Lung (tissue), 16 donors: Measurements from ENCODE around the gene OCEL1. TPM values are rescaled to one million over a fixed set of nuclear protein-coding genes. Genes with fewer than 3 reads are reported as not detected.

ENCODE experiments used
- ATAC-seq: fragments of 200-7000 bp; cut with Tn5 transposase; one replicate; pipeline ENCODE4 v1.9.1; 2020; ENCODE audit warnings: moderate number of reproducible peaks; ENCODE audit not compliant: insufficient read depth, low FRiP score
- DNase-seq, 3 donors: peaks; one replicate each; pipeline ENCODE4 v3.0.0-alpha.2; 2013 to 2017
- H3K27ac ChIP-seq, 2 donors: one replicate each; pipeline ENCODE4 v1.5.1; 2013; ENCODE audit warnings: mild to moderate bottlenecking in 2 of 2, moderate library complexity in 2 of 2, control low read depth in 1 of 2, inconsistent platforms in 1 of 2, low read depth in 1 of 2, low read length in 1 of 2
- H3K27me3 ChIP-seq, 3 donors: one replicate each; pipeline ENCODE4 v1.5.1; 2013; ENCODE audit warnings: low read length in 2 of 3; ENCODE audit not compliant: control insufficient read depth in 3 of 3, insufficient read depth in 3 of 3
- H3K36me3 ChIP-seq, 4 donors: one replicate each; pipeline ENCODE4 v1.5.1; 2013; ENCODE audit warnings: low read length in 4 of 4, mild to moderate bottlenecking in 1 of 4, moderate library complexity in 1 of 4; ENCODE audit not compliant: control insufficient read depth in 4 of 4, insufficient read depth in 4 of 4
- H3K4me1 ChIP-seq, 5 donors: one replicate each; pipeline ENCODE4 v1.5.1; 2013; ENCODE audit warnings: low read length in 5 of 5, mild to moderate bottlenecking in 2 of 5, moderate library complexity in 1 of 5; ENCODE audit not compliant: control insufficient read depth in 5 of 5, insufficient read depth in 5 of 5
- H3K4me3 ChIP-seq: one replicate; pipeline ENCODE4 v1.5.1; 2013; ENCODE audit warnings: mild to moderate bottlenecking, control low read depth, moderate library complexity
- H3K9ac ChIP-seq, 2 donors: one replicate each; pipeline ENCODE4 v1.5.1; 2013; ENCODE audit warnings: low read length in 2 of 2, control low read depth in 1 of 2; ENCODE audit not compliant: insufficient read depth in 1 of 2
- H3K9me3 ChIP-seq, 4 donors: one replicate each; pipeline ENCODE4 v1.5.1; 2013; ENCODE audit warnings: low read length in 3 of 4, mild to moderate bottlenecking in 1 of 4, moderate library complexity in 1 of 4; ENCODE audit not compliant: control insufficient read depth in 4 of 4, insufficient read depth in 3 of 4
- WGBS, 2 donors: extraction: QIAGEN DNeasy Blood & Tissue Kit; methylation state at CpG; one replicate each; pipeline ENCODE4 v1.1.7; 2013; 5-methylcytosine and 5-hydroxymethylcytosine counted together
- long read RNA-seq, 5 donors: transcript quantifications; one replicate each; lab custom pipeline, GENCODE V29; 2026
- polyA plus RNA-seq, 2 donors: library from polyadenylated mRNA; stranded (reverse); fragments of 200-250 nt; gene quantifications; one replicate each; pipeline ENCODE4 v1.2.1, GENCODE V29; 2013
- total RNA-seq, 2 donors: library from RNA; depleted of rRNA in 1 of 2; stranded (reverse); fragments of >200 nt in 1 of 2; gene quantifications; one replicate each; pipeline ENCODE4 v1.2.1, GENCODE V29; 2014 to 2021
- TF ChIP-seq, protein P1 (sequence below): IDR thresholded peaks from 2 replicates; pipeline ENCODE4 v1.5.1; 2012; ENCODE audit warnings: mild to moderate bottlenecking; ENCODE audit errors: control extremely low read depth, extremely low read depth
- donor health status: control.
- donor health status: control.
- donor health status: Bipolar disorder and iron deficiency.
- donor health status: healthy.
- donor health status: DM: yes; HTN: yes; CAD: no.

OCEL1 gene, protein sequence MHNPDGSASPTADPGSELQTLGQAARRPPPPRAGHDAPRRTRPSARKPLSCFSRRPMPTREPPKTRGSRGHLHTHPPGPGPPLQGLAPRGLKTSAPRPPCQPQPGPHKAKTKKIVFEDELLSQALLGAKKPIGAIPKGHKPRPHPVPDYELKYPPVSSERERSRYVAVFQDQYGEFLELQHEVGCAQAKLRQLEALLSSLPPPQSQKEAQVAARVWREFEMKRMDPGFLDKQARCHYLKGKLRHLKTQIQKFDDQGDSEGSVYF
- total RNA-seq (10 to 100 TPM in 1 of 2 donors, 1 to 10 TPM in 1; 9.1 to 39.5 TPM), polyA plus RNA-seq (10 to 100 TPM; 19.4 to 31.1 TPM)
- long read RNA-seq, donor 1, partial matches to known transcripts: 0 of 2 reads
- long read RNA-seq, donor 1, other reads (novel, unspliced or antisense): 0 of 2 reads
- long read RNA-seq, donor 2, partial matches to known transcripts: 0 of 1 reads
- long read RNA-seq, donor 2, other reads (novel, unspliced or antisense): 0 of 1 reads
- long read RNA-seq, donor 3, partial matches to known transcripts: 0 of 28 reads
- long read RNA-seq, donor 3, other reads (novel, unspliced or antisense): 26 of 28 reads
- long read RNA-seq, donor 4: 0 reads
- long read RNA-seq, donor 5, partial matches to known transcripts: 0 of 3 reads
- long read RNA-seq, donor 5, other reads (novel, unspliced or antisense): 0 of 3 reads

- TF ChIP-seq, protein P1, sequence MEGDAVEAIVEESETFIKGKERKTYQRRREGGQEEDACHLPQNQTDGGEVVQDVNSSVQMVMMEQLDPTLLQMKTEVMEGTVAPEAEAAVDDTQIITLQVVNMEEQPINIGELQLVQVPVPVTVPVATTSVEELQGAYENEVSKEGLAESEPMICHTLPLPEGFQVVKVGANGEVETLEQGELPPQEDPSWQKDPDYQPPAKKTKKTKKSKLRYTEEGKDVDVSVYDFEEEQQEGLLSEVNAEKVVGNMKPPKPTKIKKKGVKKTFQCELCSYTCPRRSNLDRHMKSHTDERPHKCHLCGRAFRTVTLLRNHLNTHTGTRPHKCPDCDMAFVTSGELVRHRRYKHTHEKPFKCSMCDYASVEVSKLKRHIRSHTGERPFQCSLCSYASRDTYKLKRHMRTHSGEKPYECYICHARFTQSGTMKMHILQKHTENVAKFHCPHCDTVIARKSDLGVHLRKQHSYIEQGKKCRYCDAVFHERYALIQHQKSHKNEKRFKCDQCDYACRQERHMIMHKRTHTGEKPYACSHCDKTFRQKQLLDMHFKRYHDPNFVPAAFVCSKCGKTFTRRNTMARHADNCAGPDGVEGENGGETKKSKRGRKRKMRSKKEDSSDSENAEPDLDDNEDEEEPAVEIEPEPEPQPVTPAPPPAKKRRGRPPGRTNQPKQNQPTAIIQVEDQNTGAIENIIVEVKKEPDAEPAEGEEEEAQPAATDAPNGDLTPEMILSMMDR: peak; percentile 1
- Histone ChIP-seq H3K4me1 (peaks cover 0 to 5% (median 0%) of the 10 kb centered on the region in 5 donors), H3K36me3 (peaks cover 0 to 5% (median 2%) of the 10 kb centered on the region in 4 donors), H3K9ac (peak within 1 kb of the TSS in 1 of 2 donors; percentile 25), H3K9me3 (no peaks in the 10 kb centered on the region), H3K27ac (peak within 1 kb of the TSS; percentile 87 to 97), H3K4me3 (peak within 1 kb of the TSS; percentile 60), H3K27me3 (no peaks in the 10 kb centered on the region)
- ATAC-seq (peak; percentile 97), DNase-seq (peak; percentile 98 to 99 (median 99))
- 0 to 1% methylated on average over 78 to 90 of the region's 90 CpGs for WGBS, 2 donors
Measured at GRCh38 chr19:17226002-17226933, at the start of gene OCEL1. Gene OCEL1, plus strand, starts transcription at chr19:17226226. Its CDS starts 22 bp downstream, at chr19:17226248.

DNA sequence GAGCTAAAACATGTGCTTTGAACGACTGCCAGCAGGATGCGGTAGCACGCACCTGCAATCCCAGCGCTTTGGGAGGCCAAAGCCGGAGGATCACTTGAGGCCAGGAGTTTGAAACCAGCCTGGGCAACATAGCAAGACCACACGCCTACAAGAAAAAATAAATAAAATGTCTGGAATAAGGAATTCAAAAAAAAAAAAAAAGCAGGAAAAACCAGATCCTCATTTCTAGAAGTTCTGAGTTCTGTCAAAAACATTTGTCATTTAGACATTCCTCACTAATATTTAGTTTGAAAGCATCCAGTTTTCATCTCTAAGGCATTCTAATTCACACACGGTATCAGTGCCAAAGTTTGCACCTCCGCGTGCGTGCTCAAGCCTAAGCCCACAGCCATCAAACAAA is 47.7 kb upstream of the OCEL1 start:
- DNase-seq: no peak
- TF ChIP-seq, protein P1: no peak
- Histone ChIP-seq H3K27me3 (no peaks in the 10 kb centered on the region), H3K36me3 (peaks cover 3 to 50% (median 12%) of the 10 kb centered on the region in 4 donors), H3K4me1 (no peaks in the 10 kb centered on the region), H3K4me3 (no peak overlapping the region), H3K9me3 (no peaks in the 10 kb centered on the region), H3K9ac (no peak overlapping the region), H3K27ac (no peak overlapping the region)
- ATAC-seq: no peak
- 95 to 99% methylated on average over 10 of the region's 10 CpGs for WGBS, 2 donors

DNA sequence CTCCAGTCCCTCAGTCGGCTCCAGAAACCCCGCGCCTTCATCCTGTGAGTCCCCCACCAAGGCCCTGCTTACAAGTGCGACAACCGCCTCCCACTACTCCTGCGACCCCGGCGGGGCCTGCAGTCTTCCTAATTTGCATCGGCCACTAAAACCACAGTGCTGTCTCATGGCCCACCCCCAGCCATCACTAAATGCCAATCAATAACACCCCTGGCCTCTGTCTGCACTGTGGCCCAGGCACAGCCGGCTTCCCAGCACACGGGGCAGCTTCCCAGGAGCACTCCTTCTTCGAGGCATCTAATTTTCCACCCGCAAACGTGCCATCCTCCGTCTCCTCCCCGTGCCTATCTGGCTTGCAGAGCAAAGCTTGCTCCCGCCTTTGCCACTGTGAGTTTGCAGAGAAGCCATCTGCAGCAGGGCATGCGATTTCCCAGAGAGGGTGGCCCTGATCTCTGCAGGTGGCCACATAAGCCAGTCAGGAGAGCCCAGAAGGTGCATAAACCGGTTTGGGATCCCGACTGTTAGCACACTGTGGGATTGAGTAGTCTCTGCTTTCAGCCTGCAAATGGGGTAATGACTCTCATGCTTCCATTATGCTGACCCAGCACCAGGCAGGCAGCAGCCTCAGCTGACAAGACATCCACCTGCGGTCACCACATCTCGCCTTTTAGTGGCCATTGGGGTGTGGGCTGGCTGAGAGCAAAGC is 44.9 kb upstream of the OCEL1 start:
- no peak overlapping the region for H3K27ac ChIP-seq
- H3K9me3 ChIP-seq: no peaks in the 10 kb centered on the region
- ATAC-seq (no peak), DNase-seq (no peak)
- H3K36me3 ChIP-seq: peaks cover 9 to 49% (median 21%) of the 10 kb centered on the region in 4 donors
- H3K27me3 ChIP-seq: no peaks in the 10 kb centered on the region
- TF ChIP-seq, protein P1: no peak
- WGBS, 2 donors: 85 to 87% methylated on average over 22 of the region's 22 CpGs
- H3K4me1 ChIP-seq: no peaks in the 10 kb centered on the region
- H3K4me3 ChIP-seq: no peak overlapping the region
- H3K9ac ChIP-seq: no peak overlapping the region
